Loucy (cell line): ENCODE data around the gene FSIP1.

Source experiments
- H2AFZ ChIP-seq: fragments of 200-600 bp; sonication (generic); 2 replicates; pipeline ENCODE4 v1.6.0; 2016; ENCODE audit warnings: antibody characterized with exemption, mild to moderate bottlenecking, low read length, moderate library complexity
- H3F3A ChIP-seq: fragments of 200-600 bp; 2 replicates; pipeline ENCODE4 v1.6.0; 2016; ENCODE audit warnings: antibody characterized with exemption, low read depth, mild to moderate bottlenecking
- H3K27me3 ChIP-seq: fragments of 200-600 bp; sonication (generic); 2 replicates; pipeline ENCODE4 v1.6.1; 2014; ENCODE audit warnings: low read length, mild to moderate bottlenecking; ENCODE audit not compliant: insufficient read depth, poor library complexity, severe bottlenecking
- H3K36me3 ChIP-seq: fragments of 200-600 bp; sonication (generic); 2 replicates; pipeline ENCODE4 v1.6.1; 2016; ENCODE audit warnings: low read length; ENCODE audit not compliant: insufficient read depth
- H3K4me1 ChIP-seq: fragments of 200-600 bp; sonication (generic); 2 replicates; pipeline ENCODE4 v1.5.1; 2014; ENCODE audit warnings: low read length, mild to moderate bottlenecking; ENCODE audit not compliant: insufficient read depth, poor library complexity, severe bottlenecking
- H3K4me2 ChIP-seq: fragments of 200-600 bp; sonication (generic); 2 replicates; pipeline ENCODE4 v1.6.0; 2014; ENCODE audit warnings: antibody characterized with exemption, low read length, low read depth, mild to moderate bottlenecking; ENCODE audit not compliant: poor library complexity, severe bottlenecking
- H3K4me3 ChIP-seq: fragments of 200-600 bp; sonication (generic); 2 replicates; pipeline ENCODE4 v1.5.1; 2014; ENCODE audit warnings: low read length, mild to moderate bottlenecking, mixed read lengths; ENCODE audit not compliant: poor library complexity, severe bottlenecking
- H3K79me2 ChIP-seq: fragments of 200-600 bp; sonication (generic); 2 replicates; pipeline ENCODE4 v1.6.1; 2014; ENCODE audit warnings: low read length; ENCODE audit not compliant: insufficient read depth
- H3K9ac ChIP-seq: fragments of 200-600 bp; sonication (generic); 2 replicates; pipeline ENCODE4 v1.6.0; 2014; ENCODE audit warnings: mild to moderate bottlenecking, low read depth, low read length, moderate library complexity; ENCODE audit not compliant: poor library complexity, severe bottlenecking
- H3K9me2 ChIP-seq: fragments of 200-600 bp; sonication (generic); replicated peaks from 2 replicates; pipeline ENCODE4 v1.6.1; 2016; ENCODE audit warnings: low read depth, low read length, mixed read lengths
- H3K9me3 ChIP-seq: fragments of 200-600 bp; sonication (generic); 2 replicates; pipeline ENCODE4 v1.6.1; 2014; ENCODE audit warnings: mild to moderate bottlenecking, antibody characterized with exemption, low read length, low read depth; ENCODE audit not compliant: insufficient read depth
- H4K20me1 ChIP-seq: fragments of 200-600 bp; sonication (generic); 2 replicates; pipeline ENCODE4 v1.6.0; 2014; ENCODE audit warnings: antibody characterized with exemption, low read length, mild to moderate bottlenecking; ENCODE audit not compliant: insufficient read depth, poor library complexity, severe bottlenecking
- EZH2phosphoT487 ChIP-seq: fragments of 200-600 bp; IDR thresholded peaks from 2 replicates; pipeline ENCODE4 v1.6.1; 2018; ENCODE audit warnings: antibody characterized with exemption, mild to moderate bottlenecking, moderate library complexity, borderline replicate concordance
- TF ChIP-seq, protein P1 (sequence below): fragments of 200-600 bp; sonication (generic); conservative IDR thresholded peaks from 2 replicates; pipeline ENCODE4 v1.5.1; 2014; ENCODE audit warnings: mild to moderate bottlenecking, antibody characterized with exemption, low read length

FSIP1 gene

DNA sequence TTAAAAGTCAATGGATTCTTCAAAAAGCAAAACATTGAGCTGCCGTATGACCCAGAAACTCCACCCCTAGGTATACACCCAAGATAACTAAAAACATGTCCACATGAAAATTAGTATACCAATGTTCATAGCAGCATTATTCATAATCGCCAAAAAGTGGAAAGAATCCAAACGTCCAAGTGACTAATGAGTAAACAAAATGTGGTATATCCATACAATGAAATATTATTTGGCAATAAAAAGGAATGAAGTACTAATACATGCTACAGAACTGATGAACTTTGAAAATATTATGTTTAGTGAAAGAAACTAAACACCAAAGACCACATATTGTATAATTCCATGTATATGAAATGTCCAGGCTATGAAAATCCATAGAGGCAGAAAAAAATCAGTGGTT, 123.9 kb downstream of the FSIP1 start:
- H2AFZ ChIP-seq: no peak overlapping the region
- H4K20me1 ChIP-seq: no peaks in the 10 kb centered on the region
- H3K4me1 ChIP-seq: no peaks in the 10 kb centered on the region
- no peaks in the 10 kb centered on the region for H3F3A ChIP-seq
- no peaks in the 10 kb centered on the region for H3K79me2 ChIP-seq
- no peaks in the 10 kb centered on the region for H3K36me3 ChIP-seq
- H3K4me3 ChIP-seq: no peak overlapping the region
- no peaks in the 10 kb centered on the region for H3K27me3 ChIP-seq
- peaks cover 6% of the 10 kb centered on the region; the same call in 1 of the 2 replicates for H3K9me3 ChIP-seq
- TF ChIP-seq, protein P1, sequence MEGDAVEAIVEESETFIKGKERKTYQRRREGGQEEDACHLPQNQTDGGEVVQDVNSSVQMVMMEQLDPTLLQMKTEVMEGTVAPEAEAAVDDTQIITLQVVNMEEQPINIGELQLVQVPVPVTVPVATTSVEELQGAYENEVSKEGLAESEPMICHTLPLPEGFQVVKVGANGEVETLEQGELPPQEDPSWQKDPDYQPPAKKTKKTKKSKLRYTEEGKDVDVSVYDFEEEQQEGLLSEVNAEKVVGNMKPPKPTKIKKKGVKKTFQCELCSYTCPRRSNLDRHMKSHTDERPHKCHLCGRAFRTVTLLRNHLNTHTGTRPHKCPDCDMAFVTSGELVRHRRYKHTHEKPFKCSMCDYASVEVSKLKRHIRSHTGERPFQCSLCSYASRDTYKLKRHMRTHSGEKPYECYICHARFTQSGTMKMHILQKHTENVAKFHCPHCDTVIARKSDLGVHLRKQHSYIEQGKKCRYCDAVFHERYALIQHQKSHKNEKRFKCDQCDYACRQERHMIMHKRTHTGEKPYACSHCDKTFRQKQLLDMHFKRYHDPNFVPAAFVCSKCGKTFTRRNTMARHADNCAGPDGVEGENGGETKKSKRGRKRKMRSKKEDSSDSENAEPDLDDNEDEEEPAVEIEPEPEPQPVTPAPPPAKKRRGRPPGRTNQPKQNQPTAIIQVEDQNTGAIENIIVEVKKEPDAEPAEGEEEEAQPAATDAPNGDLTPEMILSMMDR: no peak
- no peak for TF ChIP-seq EZH2phosphoT487
- H3K9ac ChIP-seq: no peak overlapping the region
- no peaks in the 10 kb centered on the region for H3K9me2 ChIP-seq
- no peak overlapping the region for H3K4me2 ChIP-seq

DNA sequence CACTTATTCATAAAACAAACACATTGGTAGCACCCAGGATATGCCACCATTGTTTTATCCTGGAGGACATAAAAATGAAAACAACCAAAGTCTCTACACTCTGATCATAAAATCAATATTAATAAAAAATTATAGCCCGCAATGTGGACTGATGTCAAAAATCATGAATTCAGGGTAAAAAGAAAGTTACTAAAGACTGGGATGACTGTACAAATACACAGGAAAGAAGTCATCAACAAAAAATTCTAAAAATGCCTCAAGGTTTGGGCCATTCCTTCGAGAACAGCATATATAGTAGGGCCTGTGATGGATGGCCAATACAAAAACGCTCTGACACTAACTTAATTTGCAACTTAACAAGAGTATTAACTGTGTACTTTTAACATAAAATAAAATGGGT, 125.0 kb downstream of the FSIP1 start:
- no peaks in the 10 kb centered on the region for H3K36me3 ChIP-seq
- H2AFZ ChIP-seq: no peak overlapping the region
- no peaks in the 10 kb centered on the region for H4K20me1 ChIP-seq
- H3K9me3 ChIP-seq: peaks cover 6% of the 10 kb centered on the region; the same call in 1 of the 2 replicates
- TF ChIP-seq, protein P1: no peak
- no peak for TF ChIP-seq EZH2phosphoT487
- H3K9ac ChIP-seq: no peak overlapping the region
- no peak overlapping the region for H3K4me2 ChIP-seq
- no peaks in the 10 kb centered on the region for H3K4me1 ChIP-seq
- no peaks in the 10 kb centered on the region for H3K79me2 ChIP-seq
- H3F3A ChIP-seq: no peaks in the 10 kb centered on the region
- H3K9me2 ChIP-seq: no peaks in the 10 kb centered on the region
- no peaks in the 10 kb centered on the region for H3K27me3 ChIP-seq
- no peak overlapping the region for H3K4me3 ChIP-seq

DNA sequence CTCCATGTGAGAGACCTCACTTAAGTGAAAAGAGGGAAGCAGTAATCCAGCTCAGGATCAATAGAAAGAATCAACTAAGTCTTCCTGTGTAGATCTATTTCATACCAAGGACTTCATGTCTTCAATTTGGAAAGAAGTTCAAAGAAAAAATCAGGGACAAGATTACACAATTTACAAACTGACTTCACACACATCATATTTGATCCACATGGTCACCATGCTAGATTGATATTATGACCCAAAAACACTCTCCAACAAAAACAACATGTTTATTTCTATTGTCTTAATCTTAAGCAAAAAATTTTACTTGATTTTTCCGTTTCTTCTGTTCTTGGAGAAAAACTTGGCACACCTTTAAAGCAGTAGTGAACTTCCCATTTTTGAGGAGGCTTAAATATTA, 125.5 kb downstream of the FSIP1 start:
- H3K4me2 ChIP-seq: no peak overlapping the region

DNA sequence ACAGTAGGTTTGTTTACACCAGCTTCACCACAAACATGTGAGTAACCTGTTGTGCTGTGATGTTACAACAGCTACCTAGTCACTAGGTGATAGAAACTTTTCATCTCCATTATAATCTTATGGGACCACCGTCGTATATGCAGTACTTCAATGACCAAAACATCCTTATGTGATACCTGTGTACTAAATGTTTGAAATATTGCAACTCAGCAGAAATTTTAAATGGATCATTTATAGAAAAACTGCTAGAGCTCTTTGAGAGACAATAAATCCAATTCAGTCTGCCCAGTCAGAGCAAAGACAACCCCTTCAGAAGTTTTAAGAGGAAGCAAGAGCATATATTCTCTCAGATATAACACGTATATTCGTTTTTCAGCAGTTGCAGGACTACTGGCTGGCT, 128.3 kb downstream of the FSIP1 start:
- H3F3A ChIP-seq: no peaks in the 10 kb centered on the region
- H3K9ac ChIP-seq: no peak overlapping the region
- H3K79me2 ChIP-seq: no peaks in the 10 kb centered on the region
- H3K36me3 ChIP-seq: no peaks in the 10 kb centered on the region
- TF ChIP-seq, protein P1: no peak
- no peak for TF ChIP-seq EZH2phosphoT487
- no peaks in the 10 kb centered on the region for H4K20me1 ChIP-seq
- H3K9me2 ChIP-seq: no peaks in the 10 kb centered on the region
- H3K9me3 ChIP-seq: peaks cover 6% of the 10 kb centered on the region; the same call in 1 of the 2 replicates
- no peak overlapping the region for H2AFZ ChIP-seq
- H3K27me3 ChIP-seq: no peaks in the 10 kb centered on the region
- H3K4me1 ChIP-seq: no peaks in the 10 kb centered on the region
- H3K4me2 ChIP-seq: no peak overlapping the region
- no peak overlapping the region for H3K4me3 ChIP-seq

More for the DNA sequence above, 125.5 kb downstream of the FSIP1 start:
- Histone ChIP-seq H2AFZ (no peak overlapping the region), H3F3A (no peaks in the 10 kb centered on the region), H4K20me1 (no peaks in the 10 kb centered on the region), H3K9me2 (no peaks in the 10 kb centered on the region), H3K9ac (no peak overlapping the region), H3K27me3 (no peaks in the 10 kb centered on the region), H3K79me2 (no peaks in the 10 kb centered on the region), H3K36me3 (no peaks in the 10 kb centered on the region), H3K9me3 (peaks cover 6% of the 10 kb centered on the region; the same call in 1 of the 2 replicates), H3K4me3 (no peak overlapping the region), H3K4me1 (no peaks in the 10 kb centered on the region)
- TF ChIP-seq EZH2phosphoT487: no peak
